ENCODE measurements around the gene OR5M3.

OR5M3 gene

GRCh38 chr11:56473252-56473651, at the start of gene OR5M3:
Gene OR5M3, minus strand, starts transcription at chr11:56473352. Its CDS starts 2,855 bp downstream, at chr11:56470497.
- no peak for DNase-seq

GRCh38 chr11:56522008-56522407, 48.9 kb upstream of the OR5M3 start:
- DNase-seq = no peak

GRCh38 chr11:56513280-56513679, 40.1 kb upstream of the OR5M3 start:
- DNase-seq = no peak

- DNase-seq = no peak
These were observed 36.3 kb upstream of the OR5M3 start for GRCh38 chr11:56509439-56509838.

GRCh38 chr11:56497010-56497409, 23.9 kb upstream of the OR5M3 start:
- no peak for DNase-seq

GRCh38 chr11:56495117-56495516, 22.0 kb upstream of the OR5M3 start:
- no peak for DNase-seq

GRCh38 chr11:56491270-56491669, 18.1 kb upstream of the OR5M3 start, which contains the start of gene OR5M8:
Gene OR5M8, minus strand, starts transcription at chr11:56491370. Its CDS starts 0 bp downstream, at chr11:56491370.
- no peak for DNase-seq

GRCh38 chr11:56486801-56487200, 13.6 kb upstream of the OR5M3 start:
- no peak for DNase-seq

- no peak for DNase-seq
These were observed 1.6 kb upstream of the OR5M3 start for GRCh38 chr11:56474729-56475235.

- no peak for DNase-seq
These were observed 16.1 kb downstream of the OR5M3 start for GRCh38 chr11:56457076-56457475.

- no peak for DNase-seq
These were observed 19.6 kb downstream of the OR5M3 start for GRCh38 chr11:56453521-56453920.
